ENCODE data around the gene IGHMBP2. TPM values are rescaled to one million over a fixed set of nuclear protein-coding genes. Genes with fewer than 3 reads are reported as not detected.

Gene IGHMBP2
- total and polyA plus RNA-seq, 2 experiments from 2014 or later = 5.2 to 9.3 TPM

- Histone ChIP-seq H3K4me2 (ENCODE audit: unreplicated experiment) (no peak overlapping the region), H3K27ac (no peak overlapping the region), H3K9me3 (ENCODE audit: low read depth) (no peaks in the 10 kb centered on the region), H2AFZ (no peak overlapping the region), H3K9ac (no peak overlapping the region), H3K9me2 (ENCODE audit: insufficient read depth) (no peaks in the 10 kb centered on the region), H4K20me1 (ENCODE audit: insufficient read depth) (no peaks in the 10 kb centered on the region), H3K36me3 (ENCODE audit: low read depth) (peaks cover 20% of the 10 kb centered on the region), H3K4me1 (ENCODE audit: insufficient read depth) (no peaks in the 10 kb centered on the region), H3K4me3 (no peak overlapping the region), H3K79me2 (ENCODE audit: insufficient read depth) (no peaks in the 10 kb centered on the region), H3K27me3 (replicated peaks; ENCODE audit: insufficient read depth) (no peaks in the 10 kb centered on the region), H3F3A (ENCODE audit: insufficient read depth) (no peaks in the 10 kb centered on the region)
- in situ Hi-C loops (cut with MboI) = no loop called here
- WGBS, 2 experiments (ENCODE audit: low coverage in 1 of 2, low lambda C conversion rate in 2 of 2, missing lambda C conversion rate in 2 of 2) = 99% methylated on average over 15 of the region's 15 CpGs
- DNase-seq = no peak
- TF ChIP-seq EZH2 (IDR thresholded peaks at IDR 0.05; ENCODE audit: insufficient read depth, poor library complexity, severe bottlenecking) (no peak), EZH2phosphoT487 (IDR thresholded peaks at IDR 0.05; ENCODE audit: insufficient read depth, low read depth) (no peak)
Measured at GRCh38 chr11:68914761-68915160, 11.1 kb downstream of the IGHMBP2 start.

- Histone ChIP-seq H3K9me3 (ENCODE audit: low read depth) (no peaks in the 10 kb centered on the region), H3K36me3 (ENCODE audit: low read depth) (peaks cover 13% of the 10 kb centered on the region)
- WGBS, 2 experiments (ENCODE audit: low coverage in 1 of 2, low lambda C conversion rate in 2 of 2, missing lambda C conversion rate in 2 of 2) = 83 to 86% methylated on average over 13 of the region's 13 CpGs
Measured at GRCh38 chr11:68916439-68916838, 12.7 kb downstream of the IGHMBP2 start.

GRCh38 chr11:68923614-68924013 is 19.9 kb downstream of the IGHMBP2 start:
- TF ChIP-seq EZH2phosphoT487 (IDR thresholded peaks at IDR 0.05; ENCODE audit: insufficient read depth, low read depth) (no peak), EZH2 (IDR thresholded peaks at IDR 0.05; ENCODE audit: insufficient read depth, poor library complexity, severe bottlenecking) (no peak)
- DNase-seq = no peak
- Histone ChIP-seq H3F3A (ENCODE audit: insufficient read depth) (no peaks in the 10 kb centered on the region), H4K20me1 (ENCODE audit: insufficient read depth) (no peaks in the 10 kb centered on the region), H3K27me3 (replicated peaks; ENCODE audit: insufficient read depth) (no peaks in the 10 kb centered on the region), H3K27ac (no peak overlapping the region), H3K9me3 (ENCODE audit: low read depth) (no peaks in the 10 kb centered on the region), H2AFZ (no peak overlapping the region), H3K4me1 (ENCODE audit: insufficient read depth) (no peaks in the 10 kb centered on the region), H3K4me2 (ENCODE audit: unreplicated experiment) (no peak overlapping the region), H3K36me3 (ENCODE audit: low read depth) (peaks cover 42% of the 10 kb centered on the region), H3K4me3 (no peak overlapping the region), H3K79me2 (ENCODE audit: insufficient read depth) (no peaks in the 10 kb centered on the region), H3K9ac (no peak overlapping the region), H3K9me2 (ENCODE audit: insufficient read depth) (no peaks in the 10 kb centered on the region)
- in situ Hi-C loops (cut with MboI) = no loop called here
- 96 to 97% methylated on average over 3 of the region's 3 CpGs for WGBS, 2 experiments (ENCODE audit: low coverage in 1 of 2, low lambda C conversion rate in 2 of 2, missing lambda C conversion rate in 2 of 2)

More at GRCh38 chr11:68916439-68916838, 12.7 kb downstream of the IGHMBP2 start:
- in situ Hi-C loops (cut with MboI) = no loop called here
- no peaks in the 10 kb centered on the region for H3F3A ChIP-seq (ENCODE audit: insufficient read depth)
- TF ChIP-seq EZH2 (IDR thresholded peaks at IDR 0.05; ENCODE audit: insufficient read depth, poor library complexity, severe bottlenecking) = no peak
- no peak for TF ChIP-seq EZH2phosphoT487 (IDR thresholded peaks at IDR 0.05; ENCODE audit: insufficient read depth, low read depth)
- no peak overlapping the region for H3K9ac ChIP-seq
- H3K9me2 ChIP-seq (ENCODE audit: insufficient read depth) = no peaks in the 10 kb centered on the region
- no peak overlapping the region for H3K4me2 ChIP-seq (ENCODE audit: unreplicated experiment)
- H3K4me3 ChIP-seq = no peak overlapping the region
- H4K20me1 ChIP-seq (ENCODE audit: insufficient read depth) = no peaks in the 10 kb centered on the region
- no peaks in the 10 kb centered on the region for H3K4me1 ChIP-seq (ENCODE audit: insufficient read depth)
- H3K27me3 ChIP-seq (replicated peaks; ENCODE audit: insufficient read depth) = no peaks in the 10 kb centered on the region
- DNase-seq = no peak
- no peak overlapping the region for H2AFZ ChIP-seq
- H3K79me2 ChIP-seq (ENCODE audit: insufficient read depth) = no peaks in the 10 kb centered on the region
- H3K27ac ChIP-seq = no peak overlapping the region

- no peaks in the 10 kb centered on the region for H3F3A ChIP-seq (ENCODE audit: insufficient read depth)
- H3K79me2 ChIP-seq (ENCODE audit: insufficient read depth) = no peaks in the 10 kb centered on the region
- no peaks in the 10 kb centered on the region for H3K9me2 ChIP-seq (ENCODE audit: insufficient read depth)
- no peak overlapping the region for H2AFZ ChIP-seq
- H3K36me3 ChIP-seq (ENCODE audit: low read depth) = peaks cover 42% of the 10 kb centered on the region
- no peak overlapping the region for H3K4me3 ChIP-seq
- WGBS, 2 experiments (ENCODE audit: low coverage in 1 of 2, low lambda C conversion rate in 2 of 2, missing lambda C conversion rate in 2 of 2) = 91% methylated on average over 10 of the region's 10 CpGs
- no peak for DNase-seq
- no peak overlapping the region for H3K4me2 ChIP-seq (ENCODE audit: unreplicated experiment)
- no peaks in the 10 kb centered on the region for H3K4me1 ChIP-seq (ENCODE audit: insufficient read depth)
- TF ChIP-seq EZH2phosphoT487 (IDR thresholded peaks at IDR 0.05; ENCODE audit: insufficient read depth, low read depth) = no peak
- TF ChIP-seq EZH2 (IDR thresholded peaks at IDR 0.05; ENCODE audit: insufficient read depth, poor library complexity, severe bottlenecking) = no peak
- H3K9me3 ChIP-seq (ENCODE audit: low read depth) = no peaks in the 10 kb centered on the region
- H3K27me3 ChIP-seq (replicated peaks; ENCODE audit: insufficient read depth) = no peaks in the 10 kb centered on the region
- H3K9ac ChIP-seq = no peak overlapping the region
- no peaks in the 10 kb centered on the region for H4K20me1 ChIP-seq (ENCODE audit: insufficient read depth)
- in situ Hi-C loops (cut with MboI) = no loop called here
- H3K27ac ChIP-seq = no peak overlapping the region
Measured at GRCh38 chr11:68924073-68924925, 20.6 kb downstream of the IGHMBP2 start.

Data from GM23248 (cell line).